HepG2 (cell line): ENCODE data around the gene C1D. TPM values are rescaled to one million over a fixed set of nuclear protein-coding genes. Genes with fewer than 3 reads are reported as not detected.

Experiments used
- ATAC-seq: fragments of 200-7000 bp; cut with Tn5 transposase; 3 replicates; pipeline ENCODE4 v1.9.1; 2020; ENCODE audit warnings: mild to moderate bottlenecking, moderate library complexity
- BruUV-seq: library from RNA; stranded (reverse); fragments of 400-500 nt; replicated peaks from 2 replicates; lab custom pipeline; 2021; lab: Mats Ljungman, UMichigan
- CTCF ChIA-PET: fragments of 300-600 bp; formaldehyde crosslinking; extraction: SDS; loops from one replicate; lab custom pipeline; 2021; ENCODE audit warnings: low total read pairs, inconsistent platforms, low intra/inter-chr PET ratio; lab: Yijun Ruan, JAX
- POLR2A ChIA-PET: fragments of 350-600 bp; sonication (Branson Sonifier 250); formaldehyde crosslinking; loops from one replicate; lab custom pipeline; 2020; ENCODE audit warnings: antibody characterized with exemption, inconsistent platforms; lab: Yijun Ruan, JAX
- DNase-seq: peaks from one replicate; pipeline ENCODE4 v3.0.0-alpha.2; 2015; ENCODE audit warnings: low spot score
- FAIRE-seq: peaks from 3 replicates; lab custom pipeline; 2011; peaks lifted over from hg19 to GRCh38; lab: Jason Lieb, UNC
- H2AFZ ChIP-seq: one replicate; pipeline ENCODE4 v1.6.1; 2011; ENCODE audit warnings: low read length, inconsistent platforms
- H3K27ac ChIP-seq: fragments of 300-600 bp; 3 replicates; pipeline ENCODE4 v1.8.0; 2011; ENCODE audit warnings: mixed run types, mild to moderate bottlenecking, mixed read lengths, low read length, inconsistent platforms; ENCODE audit not compliant: insufficient read depth; ENCODE audit errors: extremely low read length
- H3K27me3 ChIP-seq, 2 experiments: fragments of 200-600 bp in 1 of 2; 2 replicates in 1 of 2; 3 replicates in 1 of 2; pipeline versions ENCODE4 v1.6.0 to v1.8.0; 2011; ENCODE audit warnings: low read length in 2 of 2, mild to moderate bottlenecking in 2 of 2, moderate library complexity in 2 of 2, inconsistent platforms in 1 of 2; ENCODE audit not compliant: insufficient read depth in 2 of 2, control insufficient read depth in 1 of 2
- H3K36me3 ChIP-seq, 2 experiments: fragments of 200-600 bp in 1 of 2; replicated peaks in 1 of 2; 2 replicates in 1 of 2; 3 replicates in 1 of 2; pipeline versions ENCODE4 v1.5.1 to v1.8.0; 2011; ENCODE audit warnings: low read length in 2 of 2, inconsistent platforms in 1 of 2; ENCODE audit not compliant: insufficient read depth in 2 of 2, control insufficient read depth in 1 of 2
- H3K4me1 ChIP-seq: 2 replicates; pipeline ENCODE4 v1.5.1; 2012; ENCODE audit warnings: low read length, inconsistent platforms; ENCODE audit not compliant: insufficient read depth
- H3K4me2 ChIP-seq: 2 replicates; pipeline ENCODE4 v1.6.0; 2011; ENCODE audit warnings: low read depth, low read length, inconsistent platforms
- H3K4me3 ChIP-seq, 3 experiments: fragments of 200-600 bp in 1 of 3; sonication (generic), shearing (Covaris generic) in 1 of 3; replicated peaks in 1 of 3; 2 replicates each; pipeline ENCODE4 v1.5.1; 2011 to 2016; ENCODE audit warnings: low read length in 3 of 3, inconsistent platforms in 2 of 3, low read depth in 2 of 3, mild to moderate bottlenecking in 2 of 3, control low read depth in 1 of 3, mixed read lengths in 1 of 3; ENCODE audit not compliant: insufficient read depth in 1 of 3
- H3K79me2 ChIP-seq: one replicate; pipeline ENCODE4 v1.6.1; 2011; ENCODE audit warnings: low read length, inconsistent platforms; ENCODE audit not compliant: insufficient read depth
- H3K9ac ChIP-seq: 2 replicates; pipeline ENCODE4 v1.6.0; 2011; ENCODE audit warnings: mild to moderate bottlenecking, low read depth, low read length, inconsistent platforms; ENCODE audit not compliant: insufficient read depth
- H3K9me3 ChIP-seq: 2 replicates; pipeline ENCODE4 v1.5.1; 2012; ENCODE audit warnings: mild to moderate bottlenecking, low read length
- H4K20me1 ChIP-seq: 2 replicates; pipeline ENCODE4 v1.6.0; 2011; ENCODE audit warnings: inconsistent platforms, mild to moderate bottlenecking, low read length, moderate library complexity; ENCODE audit not compliant: insufficient read depth
- BCL6 ChIP-seq: IDR thresholded peaks from 2 replicates; pipeline ENCODE4 v1.6.1; 2016; ENCODE audit warnings: missing genetic modification reagents, missing compliant biosample characterization
- CC2D1A ChIP-seq: sonication (generic); formaldehyde crosslinking; IDR thresholded peaks from 2 replicates; pipeline ENCODE4 v1.8.1; 2023; ENCODE audit warnings: mild to moderate bottlenecking, missing genetic modification reagents
- HNF4G ChIP-seq, 2 experiments: sonication (generic) in 1 of 2; formaldehyde crosslinking in 1 of 2; IDR thresholded peaks; 2 replicates each; pipeline versions ENCODE4 v1.4.0 to v1.6.1; 2011 to 2020; ENCODE audit warnings: borderline replicate concordance in 2 of 2, low read depth in 2 of 2, mild to moderate bottlenecking in 2 of 2, low read length in 1 of 2, missing genetic modification reagents in 1 of 2, moderate library complexity in 1 of 2
- RORA ChIP-seq: sonication (generic); formaldehyde crosslinking; IDR thresholded peaks from 2 replicates; pipeline ENCODE4 v1.5.0; 2020; ENCODE audit warnings: mild to moderate bottlenecking, missing genetic modification reagents, moderate library complexity
- SKI ChIP-seq: fragments of 450-650 bp; IDR thresholded peaks from one replicate; pipeline ENCODE4 v1.6.1; 2018; ENCODE audit warnings: mild to moderate bottlenecking; ENCODE audit not compliant: partially characterized antibody
- SMARCE1 ChIP-seq: fragments of 450-650 bp; IDR thresholded peaks from 2 replicates; pipeline ENCODE4 v1.6.1; 2017; ENCODE audit warnings: borderline replicate concordance
- ZNF451 ChIP-seq: sonication (generic); formaldehyde crosslinking; IDR thresholded peaks from 2 replicates; pipeline ENCODE4 v1.5.0; 2020; ENCODE audit warnings: mild to moderate bottlenecking, missing genetic modification reagents
- ZNF619 ChIP-seq: sonication (generic); formaldehyde crosslinking; IDR thresholded peaks from 2 replicates; pipeline ENCODE4 v1.4.0; 2020; ENCODE audit warnings: mild to moderate bottlenecking, missing genetic modification reagents
- ZNF652 ChIP-seq: IDR thresholded peaks from 2 replicates; pipeline ENCODE4 v1.6.1; 2016; ENCODE audit warnings: low read depth, borderline replicate concordance
- ZNF816 ChIP-seq: sonication (generic); formaldehyde crosslinking; IDR thresholded peaks from 2 replicates; pipeline ENCODE4 v1.8.0; 2022; ENCODE audit warnings: missing genetic modification reagents, mild to moderate bottlenecking, borderline replicate concordance
- WGBS: methylation state at CpG from one replicate; pipeline ENCODE4 v1.1.6; 2017; ENCODE audit warnings: low lambda C conversion rate; 5-methylcytosine and 5-hydroxymethylcytosine counted together
- in situ Hi-C: cut with HindIII; loops from 2 replicates; pipeline ENCODE4 v1.10.0; 2017; ENCODE audit warnings: low pct_unique_long_range_greater_than_20kb; ENCODE audit not compliant: extremely low pct_ligation_motif_present
- intact Hi-C: fragments of 100-400 bp; cut with micrococcal nuclease; formaldehyde crosslinking; loops from one replicate; pipeline ENCODE4 v1.10.0; 2022; ENCODE audit not compliant: unreplicated experiment
- polyA plus RNA-seq, 8 experiments: library from polyadenylated mRNA; depleted of rRNA in 3 of 8; stranded (reverse) in 7 of 8; unstranded in 1 of 8; fragments of >200 nt; fragmentation: Illumina TruSeq in 4 of 8; extraction: Trizol in 4 of 8; gene quantifications; 2 replicates each; pipeline versions ENCODE4 v1.2.1 to v1.2.3, GENCODE V29; 2011 to 2016; ENCODE audit warnings: low read depth in 4 of 8, missing spikeins in 1 of 8, mixed read lengths in 1 of 8; ENCODE audit not compliant: insufficient read depth in 1 of 8
- total RNA-seq, 5 experiments: library from RNA; depleted of rRNA; stranded (reverse); fragments of >200 nt; fragmentation: Illumina TruSeq; extraction: Trizol; gene quantifications; 2 replicates each; pipeline ENCODE4 v1.2.3, GENCODE V29; 2016; ENCODE audit warnings: low read depth in 1 of 5
- TF ChIP-seq, protein P1 (sequence below): sonication (generic); formaldehyde crosslinking; IDR thresholded peaks from 2 replicates; pipeline ENCODE4 v1.4.0; 2020; ENCODE audit warnings: missing genetic modification reagents; ENCODE audit errors: not compliant biosample characterization
- TF ChIP-seq, protein P2 (sequence below): sonication (generic); formaldehyde crosslinking; IDR thresholded peaks from 2 replicates; pipeline ENCODE4 v1.8.0; 2022; ENCODE audit warnings: mild to moderate bottlenecking, missing genetic modification reagents, moderate library complexity

C1D gene
- total and polyA plus RNA-seq, 2 of the 13 experiments (the other 11 are each of a cell fraction or from before 2014, with no cell fraction given) = 38.1 to 43.5 TPM

DNA sequence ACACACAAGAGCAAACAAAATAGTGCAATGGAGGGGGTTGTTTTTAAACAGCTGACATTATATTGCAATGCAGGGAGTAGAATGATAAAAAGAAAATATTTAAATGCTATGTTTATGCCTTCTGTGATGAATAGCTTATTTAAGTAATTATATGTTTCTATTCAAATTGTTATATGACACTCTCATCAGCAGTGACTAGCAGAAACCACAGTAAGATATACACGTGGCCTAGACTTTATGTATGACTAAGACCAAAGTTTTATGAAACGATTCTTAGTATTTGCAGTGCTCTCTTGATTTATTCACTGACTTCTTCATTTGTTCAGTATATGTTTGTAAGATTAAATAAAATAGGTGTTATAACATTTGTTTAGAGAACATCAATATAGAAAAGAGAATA lies 26.1 kb upstream of the C1D start (continued):
- no peak for TF ChIP-seq ZNF652 (CRISPR knock-in tag)

DNA sequence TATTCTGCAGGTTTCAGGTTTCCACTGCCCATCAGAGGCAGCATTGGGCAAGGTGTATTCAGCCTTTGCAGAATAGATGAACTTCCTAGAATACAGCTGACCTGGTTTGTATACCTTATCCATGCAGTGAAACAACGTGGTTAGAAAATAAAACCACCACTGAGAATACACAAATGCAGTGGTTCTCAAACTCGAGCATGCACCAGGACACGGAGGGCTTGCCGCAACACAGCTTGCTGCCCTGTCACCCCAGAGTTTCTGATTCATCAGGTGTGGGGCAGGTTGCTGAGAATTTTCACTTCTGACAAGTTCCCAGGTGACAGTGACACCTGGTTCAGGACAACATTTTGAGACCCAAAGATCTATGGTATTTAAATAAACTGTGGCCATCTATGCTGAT lies 23.4 kb upstream of the C1D start:
- H4K20me1 ChIP-seq = no peaks in the 10 kb centered on the region
- intact Hi-C loops = no loop called here
- no peak for FAIRE-seq
- H3K4me2 ChIP-seq = no peak overlapping the region
- in situ Hi-C loops = no loop called here
- H2AFZ ChIP-seq = no peak overlapping the region
- H3K9me3 ChIP-seq = no peaks in the 10 kb centered on the region
- H3K27me3 ChIP-seq = no peaks in the 10 kb centered on the region
- no peak for DNase-seq
- no peak for ATAC-seq
- H3K27ac ChIP-seq = no peak overlapping the region
- ChIA-PET CTCF (no interaction called here), POLR2A (no interaction called here)
- H3K4me1 ChIP-seq = no peaks in the 10 kb centered on the region
- H3K36me3 ChIP-seq = no peaks in the 10 kb centered on the region
- BruUV-seq = no TSS peak
- 44% methylated on average over 4 of the region's 4 CpGs for WGBS
- no peaks in the 10 kb centered on the region for H3K79me2 ChIP-seq
- no peak overlapping the region for H3K4me3 ChIP-seq
- H3K9ac ChIP-seq = no peak overlapping the region
- TF ChIP-seq RORA (CRISPR knock-in tag) (no peak), ZNF619 (no peak), HNF4G (IDR thresholded peaks at IDR 0.05; ENCODE audit: borderline replicate concordance, low read depth, low read length) (no peak), HNF4G (CRISPR knock-in tag; IDR thresholded peaks at IDR 0.05; ENCODE audit: borderline replicate concordance, low read depth) (no peak), ZNF816 (CRISPR knock-in tag) (no peak), ZNF451 (no peak), SKI (no peak), CC2D1A (CRISPR knock-in tag) (no peak), BCL6 (CRISPR knock-in tag) (no peak), SMARCE1 (no peak)
- TF ChIP-seq, protein P1, sequence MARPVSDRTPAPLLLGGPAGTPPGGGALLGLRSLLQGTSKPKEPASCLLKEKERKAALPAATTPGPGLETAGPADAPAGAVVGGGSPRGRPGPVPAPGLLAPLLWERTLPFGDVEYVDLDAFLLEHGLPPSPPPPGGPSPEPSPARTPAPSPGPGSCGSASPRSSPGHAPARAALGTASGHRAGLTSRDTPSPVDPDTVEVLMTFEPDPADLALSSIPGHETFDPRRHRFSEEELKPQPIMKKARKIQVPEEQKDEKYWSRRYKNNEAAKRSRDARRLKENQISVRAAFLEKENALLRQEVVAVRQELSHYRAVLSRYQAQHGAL (CRISPR knock-in tag) = no peak
- TF ChIP-seq, protein P2, sequence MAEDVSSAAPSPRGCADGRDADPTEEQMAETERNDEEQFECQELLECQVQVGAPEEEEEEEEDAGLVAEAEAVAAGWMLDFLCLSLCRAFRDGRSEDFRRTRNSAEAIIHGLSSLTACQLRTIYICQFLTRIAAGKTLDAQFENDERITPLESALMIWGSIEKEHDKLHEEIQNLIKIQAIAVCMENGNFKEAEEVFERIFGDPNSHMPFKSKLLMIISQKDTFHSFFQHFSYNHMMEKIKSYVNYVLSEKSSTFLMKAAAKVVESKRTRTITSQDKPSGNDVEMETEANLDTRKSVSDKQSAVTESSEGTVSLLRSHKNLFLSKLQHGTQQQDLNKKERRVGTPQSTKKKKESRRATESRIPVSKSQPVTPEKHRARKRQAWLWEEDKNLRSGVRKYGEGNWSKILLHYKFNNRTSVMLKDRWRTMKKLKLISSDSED (CRISPR knock-in tag) = no peak
